ENCODE results near the gene TRAM2.

Gene TRAM2

DNA sequence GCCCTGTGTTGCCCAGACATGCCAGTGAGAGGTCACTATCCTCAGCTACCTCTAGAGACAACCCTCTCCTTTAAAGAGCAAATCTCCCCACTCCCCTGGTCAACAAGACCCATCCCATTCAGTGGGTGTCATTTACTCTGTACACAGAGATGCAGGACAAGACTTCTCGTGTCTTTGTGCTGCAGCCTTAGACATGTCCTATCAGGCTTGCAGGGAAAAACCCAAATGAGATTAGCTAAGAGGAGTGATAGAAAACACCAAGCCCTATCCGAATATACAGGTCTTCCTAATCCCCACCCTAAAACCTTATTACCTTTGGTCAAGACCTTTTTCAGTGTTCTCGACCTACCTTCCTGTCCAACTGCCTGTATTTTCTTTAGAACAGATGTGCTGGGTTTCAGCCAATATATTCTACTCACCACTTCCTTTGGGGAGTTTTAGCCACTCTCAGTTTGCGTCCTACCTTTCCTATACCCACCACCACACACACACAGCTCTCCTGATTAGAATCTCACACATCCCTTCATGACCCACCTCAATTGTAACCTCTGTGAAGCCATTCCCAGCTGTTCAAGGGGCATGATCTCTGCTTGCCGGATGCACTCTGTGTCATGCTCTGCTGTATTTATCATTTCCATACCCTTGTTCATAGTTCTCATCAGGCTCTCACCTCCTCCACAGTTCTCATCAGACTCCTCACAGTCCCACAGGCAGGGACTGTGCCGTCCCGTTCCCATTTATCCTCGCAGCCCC is 39.7 kb downstream of the TRAM2 start:
- no peaks in the 10 kb centered on the region for H3K36me3 ChIP-seq (ENCODE audit: low read length)
- no peaks in the 10 kb centered on the region for H4K20me1 ChIP-seq (ENCODE audit: low read depth, low read length)
- H3K9ac ChIP-seq (ENCODE audit: low read length), result no peak overlapping the region
- H3K79me2 ChIP-seq (ENCODE audit: insufficient read depth, low read length), result no peaks in the 10 kb centered on the region
- no peak overlapping the region for H3K4me3 ChIP-seq (ENCODE audit: insufficient read depth, low read length, poor library complexity, severe bottlenecking)
- H3K27me3 ChIP-seq (ENCODE audit: low read length), result no peaks in the 10 kb centered on the region
- H2AFZ ChIP-seq (ENCODE audit: low read depth, low read length, severe bottlenecking), result no peak overlapping the region
- H3K9me3 ChIP-seq (ENCODE audit: insufficient read depth, low read length), result no peaks in the 10 kb centered on the region
- no peaks in the 10 kb centered on the region for H3F3A ChIP-seq (ENCODE audit: insufficient read depth)
- H3K9me2 ChIP-seq (replicated peaks; ENCODE audit: insufficient read depth, low read length), result no peaks in the 10 kb centered on the region
- no peak for TF ChIP-seq EZH2phosphoT487 (conservative IDR thresholded peaks at IDR 0.05; ENCODE audit: low read length)
- no peak for TF ChIP-seq CTCF (IDR thresholded peaks at IDR 0.05; ENCODE audit: insufficient read depth, low read length, poor library complexity, severe bottlenecking)
- H3K4me2 ChIP-seq (ENCODE audit: low read depth, low read length, poor library complexity, severe bottlenecking), result no peak overlapping the region
- no peak overlapping the region for H3K27ac ChIP-seq (ENCODE audit: low read depth, low read length)

DNA sequence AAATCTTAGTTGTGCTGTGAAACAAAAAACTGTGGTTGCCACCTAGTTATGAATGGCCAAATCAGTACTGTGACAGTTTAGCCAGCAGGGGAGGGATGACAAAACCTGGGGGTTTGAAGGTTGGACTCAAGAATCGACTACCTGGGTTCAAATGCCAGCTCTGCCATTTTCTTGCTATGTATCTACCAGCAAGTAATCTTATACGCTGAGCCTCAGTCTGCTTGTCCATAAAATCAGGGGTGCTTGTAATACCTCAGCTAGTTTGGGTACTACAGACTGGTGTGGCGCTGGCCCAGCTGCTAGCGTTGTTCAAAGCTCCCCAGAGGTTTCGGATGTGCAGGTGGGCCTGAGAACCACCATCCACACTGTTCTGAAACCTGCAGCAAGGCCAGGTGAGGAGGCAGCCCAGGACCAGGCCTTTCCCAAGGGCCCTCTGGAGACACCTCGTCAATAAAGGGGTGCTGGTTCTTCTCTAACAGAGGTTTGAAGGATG is 40.4 kb downstream of the TRAM2 start:
- Histone ChIP-seq H3F3A (ENCODE audit: insufficient read depth) (no peaks in the 10 kb centered on the region), H2AFZ (ENCODE audit: low read depth, low read length, severe bottlenecking) (no peak overlapping the region), H4K20me1 (ENCODE audit: low read depth, low read length) (no peaks in the 10 kb centered on the region), H3K79me2 (ENCODE audit: insufficient read depth, low read length) (no peaks in the 10 kb centered on the region), H3K36me3 (ENCODE audit: low read length) (no peaks in the 10 kb centered on the region), H3K9me2 (replicated peaks; ENCODE audit: insufficient read depth, low read length) (no peaks in the 10 kb centered on the region), H3K4me2 (ENCODE audit: low read depth, low read length, poor library complexity, severe bottlenecking) (no peak overlapping the region), H3K27me3 (ENCODE audit: low read length) (no peaks in the 10 kb centered on the region), H3K9me3 (ENCODE audit: insufficient read depth, low read length) (no peaks in the 10 kb centered on the region), H3K9ac (ENCODE audit: low read length) (no peak overlapping the region), H3K27ac (ENCODE audit: low read depth, low read length) (no peak overlapping the region), H3K4me3 (ENCODE audit: insufficient read depth, low read length, poor library complexity, severe bottlenecking) (no peak overlapping the region)
- TF ChIP-seq CTCF (IDR thresholded peaks at IDR 0.05; ENCODE audit: insufficient read depth, low read length, poor library complexity, severe bottlenecking) (no peak), EZH2phosphoT487 (conservative IDR thresholded peaks at IDR 0.05; ENCODE audit: low read length) (no peak)

DNA sequence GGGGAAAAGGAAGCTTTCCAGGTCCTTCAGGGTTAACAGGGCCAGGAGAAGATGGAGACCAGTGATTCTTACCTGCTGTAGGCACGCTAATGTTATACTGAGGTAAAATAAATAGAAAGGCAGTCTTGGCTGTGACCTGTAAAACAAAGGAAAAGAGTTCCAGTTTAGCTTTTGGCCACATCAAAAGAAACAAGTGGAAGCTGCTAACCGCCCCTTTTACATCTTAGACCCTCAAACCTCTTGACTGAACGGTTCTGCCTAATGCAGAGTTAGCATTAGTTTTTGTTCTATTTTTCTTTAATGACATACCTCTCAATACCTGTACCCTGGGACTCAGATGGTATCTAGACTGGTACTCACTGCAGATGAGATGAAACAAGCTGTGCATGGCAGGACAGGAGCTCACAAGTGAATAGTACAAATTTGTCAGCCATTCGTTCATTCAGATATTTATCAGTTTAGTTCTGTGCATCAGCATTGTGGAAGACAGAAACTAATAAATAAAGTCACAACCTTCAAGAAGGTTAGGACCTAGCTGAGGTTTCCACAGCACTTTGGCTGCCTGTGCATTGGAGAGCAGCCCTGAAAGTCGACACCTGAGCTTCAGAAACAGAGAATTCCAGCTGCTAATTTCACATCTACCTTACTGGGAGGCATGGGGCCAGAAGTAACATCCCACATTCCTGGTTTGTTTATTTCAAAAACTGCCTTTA is 41.0 kb downstream of the TRAM2 start:
- Histone ChIP-seq H3K4me3 (ENCODE audit: insufficient read depth, low read length, poor library complexity, severe bottlenecking) (no peak overlapping the region), H3K9me2 (replicated peaks; ENCODE audit: insufficient read depth, low read length) (no peaks in the 10 kb centered on the region), H2AFZ (ENCODE audit: low read depth, low read length, severe bottlenecking) (no peak overlapping the region), H3K9me3 (ENCODE audit: insufficient read depth, low read length) (no peaks in the 10 kb centered on the region), H3K4me2 (ENCODE audit: low read depth, low read length, poor library complexity, severe bottlenecking) (no peak overlapping the region), H3K79me2 (ENCODE audit: insufficient read depth, low read length) (no peaks in the 10 kb centered on the region), H3K36me3 (ENCODE audit: low read length) (no peaks in the 10 kb centered on the region), H3F3A (ENCODE audit: insufficient read depth) (no peaks in the 10 kb centered on the region), H3K9ac (ENCODE audit: low read length) (no peak overlapping the region), H3K27ac (ENCODE audit: low read depth, low read length) (no peak overlapping the region), H4K20me1 (ENCODE audit: low read depth, low read length) (no peaks in the 10 kb centered on the region), H3K27me3 (ENCODE audit: low read length) (no peaks in the 10 kb centered on the region)
- TF ChIP-seq EZH2phosphoT487 (conservative IDR thresholded peaks at IDR 0.05; ENCODE audit: low read length) (no peak), CTCF (IDR thresholded peaks at IDR 0.05; ENCODE audit: insufficient read depth, low read length, poor library complexity, severe bottlenecking) (no peak)
